ENCODE measurements around the gene SPTBN1.

Gene SPTBN1

DNA sequence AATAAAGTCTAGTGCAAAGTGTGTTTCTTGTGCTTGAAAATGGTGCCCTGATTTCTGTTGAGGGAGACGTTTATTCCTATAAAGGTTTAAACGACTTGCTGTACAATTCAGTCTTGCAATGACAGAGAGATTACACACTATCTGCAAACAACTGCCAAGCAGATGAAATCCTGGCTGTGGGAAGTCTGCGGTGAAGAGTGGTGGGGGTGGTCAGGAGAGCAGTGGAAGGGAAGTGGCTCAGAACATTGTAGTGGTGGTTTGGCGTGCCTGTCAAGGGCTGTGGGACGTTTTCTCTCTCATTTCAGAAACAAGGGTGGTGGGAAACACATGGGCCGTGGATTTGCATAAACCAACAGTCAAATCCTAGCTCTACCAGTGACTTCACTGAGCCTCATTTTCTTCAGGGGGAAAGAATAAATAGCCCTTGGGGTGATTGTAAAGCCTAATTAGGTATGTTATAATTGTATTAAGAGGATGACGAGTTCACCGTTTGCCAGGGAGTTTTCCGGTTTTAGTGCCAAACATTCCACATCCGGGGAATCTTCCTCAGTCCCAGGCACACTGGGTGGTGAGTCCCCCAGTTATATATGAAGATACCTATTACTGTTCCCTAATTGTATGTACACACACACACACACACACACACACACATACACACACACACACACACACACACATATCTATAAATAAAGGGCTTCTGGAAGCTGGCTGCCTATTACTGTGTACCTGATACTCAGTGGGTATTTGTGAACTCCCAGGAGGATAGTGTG is 115.0 kb downstream of the SPTBN1 start:
- DNase-seq (ENCODE audit: low read depth in 1 of 2, low spot score in 1 of 2), result peak; percentile 25 to 51

DNA sequence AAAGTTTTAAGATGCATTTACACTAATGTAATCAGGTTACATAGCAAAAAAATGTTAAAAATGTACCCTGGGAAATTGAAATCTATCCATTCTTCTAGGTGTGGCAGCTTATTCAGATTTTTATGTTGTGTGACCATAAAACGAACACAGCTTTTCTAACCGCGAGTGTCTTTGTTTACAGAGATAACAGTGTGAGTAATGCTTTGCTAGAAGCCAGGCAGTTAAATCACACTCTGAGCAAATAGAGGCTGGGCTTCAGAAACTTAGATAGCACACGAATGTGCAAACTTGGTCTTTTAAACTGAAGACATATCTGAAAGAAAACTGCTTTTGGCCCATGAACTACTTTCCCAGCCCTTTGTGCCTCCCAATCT is 116.1 kb downstream of the SPTBN1 start:
- no peak for DNase-seq (ENCODE audit: low read depth in 1 of 2, low spot score in 1 of 2)

DNA sequence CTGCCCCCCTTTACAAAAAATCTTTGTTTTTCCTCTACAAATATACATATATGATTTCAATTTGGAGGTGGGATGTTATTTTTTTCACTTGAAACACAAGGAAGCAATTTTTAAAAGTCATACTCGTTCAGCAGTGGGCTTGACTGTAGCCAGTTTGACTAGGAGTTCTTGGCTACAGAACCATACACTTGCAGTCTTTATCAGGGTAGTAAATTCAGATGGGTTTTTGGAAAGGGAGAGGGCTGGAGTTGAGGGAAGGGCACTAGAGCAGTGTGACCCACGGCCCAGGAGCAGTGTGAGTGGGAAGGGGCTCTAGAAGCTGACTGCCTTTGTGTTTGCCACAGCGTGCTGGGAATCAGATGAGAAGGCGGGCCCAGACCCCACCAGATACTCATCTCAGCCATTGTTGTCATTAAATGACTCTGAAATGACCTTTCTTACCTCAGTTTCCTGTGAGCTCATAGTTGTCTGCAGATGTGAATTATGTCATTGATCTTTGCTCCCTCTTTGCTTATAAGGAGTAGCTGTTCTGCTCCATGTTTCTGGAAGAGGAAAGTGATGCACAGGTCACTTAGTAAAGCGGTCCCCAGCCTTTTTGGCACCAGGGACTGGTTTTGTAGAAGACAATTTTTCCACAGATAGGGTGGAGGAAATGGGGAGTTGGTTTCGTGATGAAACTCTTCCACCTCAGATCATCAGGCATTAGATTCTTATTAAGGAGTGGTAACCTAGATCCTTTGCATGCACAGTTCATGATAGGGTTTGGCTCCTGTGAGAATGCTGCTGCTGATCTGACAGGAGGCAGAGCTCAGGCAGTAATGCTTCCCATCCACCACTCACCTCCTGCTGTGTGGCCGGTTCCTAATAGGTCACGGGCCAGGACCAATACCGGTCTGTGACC is 116.8 kb downstream of the SPTBN1 start:
- no peak for DNase-seq (ENCODE audit: low read depth in 1 of 2, low spot score in 1 of 2)

DNA sequence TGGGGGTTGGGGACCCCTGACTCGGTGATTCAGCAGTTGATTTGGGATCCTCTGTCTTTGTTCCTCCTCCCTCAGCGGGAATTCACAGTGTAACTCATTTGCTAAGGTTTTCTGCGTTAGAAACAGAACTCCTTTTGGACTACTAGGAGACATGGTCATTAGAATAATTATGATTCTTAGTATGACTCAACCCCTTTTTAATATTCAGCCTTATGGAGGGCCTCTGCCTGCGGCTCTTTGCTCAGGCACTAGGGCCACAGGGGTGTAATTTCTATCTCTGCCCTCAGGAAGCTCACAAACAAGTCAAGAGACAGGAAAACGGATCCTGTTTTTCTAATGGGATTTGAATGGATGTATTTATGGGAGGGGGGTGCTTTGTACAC is 117.4 kb downstream of the SPTBN1 start:
- DNase-seq (ENCODE audit: low read depth in 1 of 2, low spot score in 1 of 2), result no peak

DNA sequence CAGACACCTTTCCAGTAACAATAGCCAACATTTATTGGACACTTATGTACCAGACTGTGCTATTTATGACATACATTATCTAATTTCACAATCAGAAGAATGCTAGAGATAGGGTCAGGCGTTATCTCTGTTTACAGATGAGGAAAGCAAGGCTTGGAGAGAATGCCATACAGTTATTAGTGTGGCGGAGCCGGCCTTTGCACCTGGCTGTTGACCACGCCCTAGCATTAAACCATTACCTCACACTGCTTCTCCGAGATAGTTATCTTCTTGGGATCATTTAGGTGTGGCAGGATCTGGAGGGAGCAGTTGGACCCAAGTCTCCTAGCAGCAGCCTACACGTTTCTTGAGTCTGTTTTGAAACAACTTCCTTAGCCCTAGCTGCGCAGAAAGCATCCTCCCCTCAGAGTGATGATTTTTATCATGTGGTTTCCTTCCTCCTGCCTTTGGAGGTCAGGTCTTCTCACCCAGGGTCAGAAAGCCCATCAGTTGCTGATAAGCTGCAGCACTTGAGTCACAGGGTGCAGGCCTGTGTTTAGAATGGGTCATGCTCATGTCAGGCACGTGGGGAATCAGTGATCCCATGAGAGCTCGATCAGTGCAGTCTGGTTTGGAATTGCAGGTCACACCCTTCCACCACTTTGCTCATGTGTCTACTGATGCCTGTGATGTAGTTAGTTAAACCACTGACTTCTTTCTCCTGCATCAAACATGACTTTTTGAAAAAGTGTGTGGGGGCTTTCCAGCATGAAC is 118.2 kb downstream of the SPTBN1 start:
- DNase-seq (ENCODE audit: low read depth in 1 of 2, low spot score in 1 of 2), result peak; percentile 38 to 47

DNA sequence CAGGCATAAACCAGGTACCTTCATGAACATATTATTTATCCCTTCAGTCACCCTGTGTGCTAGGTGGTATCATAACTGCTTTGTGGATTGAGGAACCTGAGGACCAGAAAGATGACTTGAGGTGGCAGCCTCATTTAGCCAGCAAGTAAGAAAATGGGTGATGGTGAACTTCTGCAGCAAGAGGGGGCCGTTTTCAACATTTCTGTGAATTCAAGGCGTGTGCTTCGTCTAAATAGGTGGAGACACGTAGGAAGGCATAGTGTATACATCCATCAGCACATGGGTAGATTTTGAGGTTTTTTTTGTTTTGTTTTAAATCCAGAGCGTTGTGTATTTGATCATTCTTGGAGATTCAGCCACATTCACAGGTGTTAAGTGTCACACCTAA is 118.7 kb downstream of the SPTBN1 start:
- DNase-seq (ENCODE audit: low read depth in 1 of 2, low spot score in 1 of 2), result no peak

DNA sequence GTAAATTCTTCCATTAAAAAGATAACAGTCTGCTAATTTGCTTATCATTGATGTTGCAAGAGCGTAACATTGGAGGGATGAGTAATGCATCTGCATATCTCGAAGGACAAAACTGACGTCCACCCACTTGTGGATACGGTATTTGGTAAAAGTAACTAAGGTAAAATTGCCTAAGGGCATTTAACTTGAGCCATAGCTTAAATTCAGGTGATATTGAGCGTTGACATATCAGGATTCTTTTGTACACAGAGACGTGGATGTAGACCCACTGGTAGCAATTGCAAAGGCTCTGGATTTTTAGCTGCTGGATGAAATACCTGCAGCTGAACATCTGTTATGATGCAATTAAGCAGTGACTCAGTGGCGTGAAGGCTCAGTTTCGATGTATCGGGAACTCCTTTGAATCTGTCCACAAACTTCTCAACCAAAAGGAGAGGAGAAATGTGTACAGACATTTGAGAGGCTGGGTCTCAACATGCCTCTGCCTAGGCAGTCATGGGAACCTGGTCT is 119.3 kb downstream of the SPTBN1 start:
- DNase-seq (ENCODE audit: low read depth in 1 of 2, low spot score in 1 of 2), result no peak

DNA sequence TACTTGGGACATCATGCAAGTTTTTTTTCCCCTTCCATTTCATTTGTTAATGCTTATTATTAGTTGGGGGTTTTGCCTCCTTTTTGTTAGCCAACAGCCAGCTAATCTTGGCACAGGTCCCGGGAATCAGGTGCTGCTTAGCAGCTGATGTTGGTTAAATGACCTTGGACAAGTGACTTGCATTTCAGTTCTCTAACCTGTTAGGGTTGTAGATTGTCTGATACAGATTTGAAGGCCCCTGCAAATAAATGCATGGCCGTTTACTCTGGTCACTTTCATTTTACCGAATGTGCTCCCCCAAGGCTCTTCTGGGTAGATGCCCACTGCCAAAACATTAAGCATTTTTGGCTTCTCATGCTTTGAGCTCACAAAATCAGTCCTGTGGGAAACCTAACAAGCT is 120.9 kb downstream of the SPTBN1 start:
- no peak for DNase-seq (ENCODE audit: low read depth in 1 of 2, low spot score in 1 of 2)

DNA sequence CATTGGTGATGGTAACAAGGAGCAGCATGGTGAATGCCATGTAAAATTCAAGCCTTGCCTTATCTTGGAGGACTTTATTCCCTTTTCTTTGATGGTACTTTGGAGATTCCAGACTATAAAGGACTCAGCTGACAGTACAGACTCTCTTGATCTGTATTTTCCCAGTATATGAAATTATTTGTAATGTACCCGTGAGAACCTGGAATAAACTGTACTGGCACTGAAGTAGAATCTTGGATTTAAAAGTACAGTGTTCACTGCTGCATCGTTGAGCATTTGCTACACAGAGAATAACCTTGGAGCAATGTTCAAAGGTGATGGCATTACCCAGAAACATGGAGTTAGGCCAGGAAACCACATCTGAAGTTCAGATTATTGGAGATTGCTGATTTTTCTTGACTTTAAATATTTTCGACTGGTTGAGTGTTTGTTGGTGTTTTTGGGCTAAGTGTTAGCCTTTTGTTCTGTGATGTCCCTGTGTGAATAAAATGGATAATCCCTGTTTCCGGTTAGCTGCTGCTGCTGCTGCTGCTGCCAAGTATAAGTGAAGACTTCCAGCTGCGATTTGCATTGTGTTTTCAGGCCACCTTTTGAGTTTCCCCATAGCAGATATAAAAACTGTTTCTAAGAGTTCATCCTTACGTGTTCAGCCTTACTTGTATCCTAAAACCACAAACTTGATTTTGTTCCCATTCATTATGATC is 122.0 kb downstream of the SPTBN1 start:
- no peak for DNase-seq (ENCODE audit: low read depth in 1 of 2, low spot score in 1 of 2)

DNA sequence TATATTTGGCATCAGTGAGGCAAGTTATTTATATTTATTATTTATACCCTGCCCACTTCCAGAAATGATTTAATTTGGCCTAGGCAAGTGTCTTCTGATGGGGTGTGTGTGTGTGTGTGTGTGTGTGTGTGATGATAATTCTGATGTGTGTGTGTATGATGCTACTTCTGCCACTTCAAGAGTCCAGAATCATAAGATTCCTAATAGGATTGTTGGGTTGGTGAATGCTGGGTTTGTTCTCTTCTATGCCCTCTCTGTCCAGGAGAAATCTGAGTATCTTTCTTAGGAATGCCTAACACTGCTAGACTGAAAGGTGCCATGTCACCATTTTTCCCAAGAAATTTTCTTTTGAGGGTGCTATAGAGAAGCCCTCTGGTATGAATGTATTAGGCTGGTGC is 122.5 kb downstream of the SPTBN1 start:
- DNase-seq (ENCODE audit: low read depth in 1 of 2, low spot score in 1 of 2), result no peak

DNA sequence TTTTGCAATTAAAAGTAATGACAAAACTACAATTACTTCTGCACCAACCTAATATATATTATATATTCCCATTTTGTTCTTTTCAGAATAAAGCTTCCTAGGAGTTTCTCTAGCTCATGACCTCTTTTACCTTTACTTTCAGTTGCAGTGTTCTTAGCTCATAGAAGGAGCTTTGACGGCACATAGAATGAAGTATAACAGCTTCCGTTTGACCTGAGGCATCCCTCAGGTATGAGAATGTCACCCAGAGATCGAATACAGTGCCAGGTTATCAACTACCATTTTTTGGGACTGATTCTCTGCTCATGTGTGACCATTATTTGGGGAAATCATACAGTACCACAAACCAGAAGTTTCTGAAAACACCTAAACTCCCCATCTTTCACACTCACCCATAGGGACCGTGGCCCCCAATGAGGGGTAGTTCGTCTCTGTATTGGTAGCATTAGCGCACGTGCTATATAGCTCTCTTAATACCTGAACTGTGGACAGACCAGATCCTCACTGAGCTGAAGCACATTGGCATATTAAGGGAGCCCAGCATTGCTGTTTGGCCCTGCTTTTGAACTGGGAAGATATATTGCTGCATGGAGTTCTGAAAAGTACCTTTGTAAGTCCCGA is 123.0 kb downstream of the SPTBN1 start:
- no peak for DNase-seq (ENCODE audit: low read depth in 1 of 2, low spot score in 1 of 2)

DNA sequence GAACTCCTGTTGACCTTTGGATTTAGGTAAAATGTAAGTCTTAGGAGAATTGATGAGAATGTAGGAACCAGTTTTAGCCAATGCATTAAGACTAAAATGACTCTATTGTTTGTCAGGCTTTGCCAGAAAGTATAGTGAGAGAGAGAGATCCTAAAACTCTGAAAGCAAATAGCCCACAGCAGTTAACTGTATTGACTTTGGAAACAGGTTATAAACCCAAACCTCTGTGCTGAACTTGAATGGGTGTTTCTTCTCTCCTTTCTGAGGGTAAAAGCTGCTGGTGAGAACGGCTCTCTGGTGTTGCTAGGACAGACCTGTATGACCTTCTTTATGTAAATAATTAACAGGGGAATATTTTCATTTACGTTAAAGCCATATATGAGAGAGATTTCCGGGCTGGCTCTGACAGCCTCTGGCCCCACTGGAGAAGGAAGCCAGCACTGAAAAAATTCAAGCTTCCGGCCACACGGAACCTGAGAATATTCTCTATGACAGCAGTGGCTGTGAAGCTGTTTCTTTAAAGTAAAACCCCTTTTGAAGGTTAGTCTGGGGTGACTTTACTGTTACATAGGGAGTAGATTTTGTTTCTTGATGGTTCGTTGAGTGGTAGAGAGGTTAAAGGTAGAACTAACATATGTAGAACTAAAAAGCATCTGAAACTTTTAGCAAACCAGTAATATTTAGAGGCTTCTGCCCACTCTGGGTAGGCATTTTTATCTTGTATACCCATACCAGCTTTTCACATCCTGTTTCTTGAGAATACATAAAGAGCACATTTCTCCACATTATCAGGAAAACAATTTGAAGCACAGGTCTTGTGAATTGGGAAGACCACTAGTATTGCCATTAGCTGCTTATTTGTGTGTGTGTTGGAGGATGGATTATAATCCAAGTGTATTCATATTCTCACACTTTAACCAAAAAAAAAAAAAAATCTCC is 123.8 kb downstream of the SPTBN1 start:
- DNase-seq (ENCODE audit: low read depth in 1 of 2, low spot score in 1 of 2), result no peak

DNA sequence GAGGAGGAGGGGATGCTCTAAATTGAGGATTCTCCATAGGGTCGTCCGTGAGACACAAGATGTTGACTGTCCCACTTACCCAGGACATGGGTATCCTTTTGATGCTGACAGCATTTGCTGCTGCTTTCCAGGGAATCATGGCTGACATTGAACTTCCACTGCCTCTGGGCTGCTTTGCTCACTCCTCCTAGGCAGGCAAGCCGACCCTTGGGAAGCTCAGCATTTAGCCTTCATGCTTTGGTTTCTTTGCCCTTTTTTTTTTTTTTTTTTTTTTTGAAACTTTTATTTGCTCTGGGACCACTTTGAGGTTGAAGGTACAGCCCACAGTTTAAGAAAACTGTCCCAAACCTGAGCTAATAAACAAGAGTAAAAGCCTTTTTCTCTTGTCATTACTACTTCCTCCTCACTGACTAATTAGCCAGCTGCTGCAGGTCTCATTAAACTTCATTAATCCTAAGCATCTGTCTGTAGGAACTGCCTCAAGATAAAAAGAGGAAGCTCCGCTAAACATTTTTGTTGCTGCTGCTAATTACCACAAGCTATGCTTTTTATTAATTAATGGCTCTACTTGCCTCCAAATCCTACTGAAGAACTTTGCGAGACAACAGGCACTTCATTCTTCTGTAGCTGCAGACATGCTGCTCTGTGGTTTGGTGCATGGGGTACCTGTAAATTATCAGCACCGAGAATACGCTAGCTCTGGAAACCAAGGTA is 125.4 kb downstream of the SPTBN1 start:
- no peak for DNase-seq (ENCODE audit: low read depth in 1 of 2, low spot score in 1 of 2)

DNA sequence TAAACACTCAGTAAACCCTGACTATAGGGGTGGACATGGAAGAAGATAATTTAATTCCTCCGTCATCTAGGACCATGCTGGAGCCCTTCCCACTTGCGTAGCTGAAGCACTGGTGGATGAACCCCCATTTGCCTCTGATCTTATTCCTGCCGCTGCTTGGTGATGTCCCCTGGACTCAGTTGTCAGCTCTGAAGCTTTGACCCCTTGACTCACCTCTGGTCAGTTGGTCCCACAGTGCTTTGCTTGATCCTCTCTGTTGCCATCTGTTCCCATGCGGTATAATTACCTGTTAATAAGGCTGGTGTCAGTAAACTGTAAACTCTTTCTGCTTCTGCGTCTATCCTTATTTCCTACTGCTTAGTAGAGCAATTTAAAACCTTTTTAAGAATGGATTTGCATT is 126.9 kb downstream of the SPTBN1 start:
- no peak for DNase-seq (ENCODE audit: low read depth in 1 of 2, low spot score in 1 of 2)

DNA sequence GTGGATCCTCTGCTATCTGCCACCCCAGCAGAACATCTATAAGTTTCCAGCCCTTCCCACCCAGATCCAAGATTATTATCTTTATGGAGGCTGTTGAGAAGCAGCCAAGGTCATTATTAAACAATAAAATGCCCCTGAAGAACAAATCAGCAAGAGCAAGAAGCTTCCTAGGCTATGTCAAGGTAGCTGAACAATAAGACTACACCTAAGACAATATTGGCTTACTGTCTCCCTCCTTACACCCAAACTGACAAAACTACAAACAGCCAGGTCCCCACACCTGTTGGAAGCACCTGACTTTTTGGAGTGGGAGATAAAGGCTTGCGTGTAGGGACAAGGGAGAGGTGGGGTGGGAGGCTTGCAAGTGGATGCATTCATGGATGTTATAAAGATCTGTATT is 128.5 kb downstream of the SPTBN1 start:
- DNase-seq (ENCODE audit: low read depth in 1 of 2, low spot score in 1 of 2), result no peak

DNA sequence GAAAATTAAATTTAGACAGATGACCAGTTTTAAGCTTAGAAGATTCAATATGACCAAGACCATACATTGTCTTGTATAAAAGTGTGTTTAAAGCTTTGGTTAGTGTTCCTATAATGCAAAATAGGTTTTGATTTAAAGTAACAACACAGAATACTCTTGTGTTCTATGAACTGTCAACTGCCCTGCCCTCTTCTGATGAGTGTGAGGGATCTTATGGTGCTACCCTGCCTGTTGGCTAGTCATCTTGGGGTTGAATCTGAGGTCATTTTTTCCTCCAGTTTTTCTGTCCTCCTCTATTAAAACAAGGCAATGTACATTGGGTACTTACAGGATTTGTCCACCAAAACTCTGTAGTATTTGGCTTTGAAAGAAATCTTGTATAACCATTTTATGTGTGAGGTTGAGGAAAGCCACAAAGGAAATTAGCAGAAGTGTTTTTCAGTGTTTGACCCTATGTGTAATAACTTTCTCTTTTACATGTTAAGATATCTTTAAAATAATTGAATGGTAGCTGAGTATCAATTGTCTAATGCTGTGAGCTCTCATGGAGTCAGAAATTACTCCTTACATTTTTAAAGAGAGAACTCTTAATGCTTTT is 129.1 kb downstream of the SPTBN1 start:
- DNase-seq (ENCODE audit: low read depth in 1 of 2, low spot score in 1 of 2), result no peak

DNA sequence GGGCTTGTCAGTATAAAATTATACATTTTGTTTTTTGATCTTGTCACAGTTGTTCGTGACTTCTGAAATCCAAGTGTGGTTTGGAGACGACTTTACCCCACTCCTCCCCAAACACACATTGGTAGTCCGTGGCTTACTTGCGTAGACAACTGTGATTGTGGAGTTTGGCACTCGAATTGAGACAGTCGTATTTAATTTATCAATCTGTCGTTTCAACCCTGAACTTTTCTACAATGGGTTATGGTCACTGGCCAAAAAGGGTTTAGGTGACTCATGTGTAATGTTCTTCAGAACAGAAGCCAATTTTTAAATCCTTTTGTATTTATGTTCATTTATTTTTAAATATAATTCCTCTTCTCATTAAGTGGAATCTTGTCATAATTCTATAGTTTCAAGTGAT is 129.9 kb downstream of the SPTBN1 start:
- DNase-seq (ENCODE audit: low read depth in 1 of 2, low spot score in 1 of 2), result no peak

DNA sequence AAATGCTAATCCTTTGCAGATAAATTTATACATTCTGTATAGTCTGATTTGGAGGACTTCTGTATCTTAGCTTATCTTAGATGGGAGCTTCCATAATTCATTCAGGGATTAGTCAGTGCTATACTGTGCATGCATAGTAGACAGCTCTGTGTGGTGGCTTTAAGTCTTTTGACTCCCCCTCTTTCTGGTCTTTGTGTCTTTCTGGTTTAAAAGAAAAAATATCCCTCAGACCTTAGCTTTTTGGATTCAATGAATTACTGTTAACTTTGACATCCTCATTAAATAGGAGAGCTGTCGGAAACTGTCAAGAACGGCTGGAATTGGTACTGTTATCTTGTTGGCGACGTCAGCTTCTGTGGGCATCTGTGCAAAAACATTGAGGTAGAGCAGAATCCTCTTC is 130.4 kb downstream of the SPTBN1 start:
- no peak for DNase-seq (ENCODE audit: low read depth in 1 of 2, low spot score in 1 of 2)

Data from activated T-helper 1 cell treated with anti-CD3 and anti-CD28 coated beads, Interleukin-2, amount 50 U/mL, for 16 hours (primary cell).